H1 (cell line): Measurements from ENCODE around the gene ABCG8. TPM values are rescaled to one million over a fixed set of nuclear protein-coding genes. Genes with fewer than 3 reads are reported as not detected.

Source experiments
- CTCF ChIA-PET: fragments of 300-600 bp; sonication (Branson Sonifier 250); formaldehyde crosslinking; loops from one replicate; lab custom pipeline; 2021; ENCODE audit not compliant: partially characterized antibody; lab: Charles Lee
- POLR2A ChIA-PET: fragments of 300-600 bp; sonication (Branson Sonifier 250); formaldehyde crosslinking; loops from one replicate; lab custom pipeline; 2021; ENCODE audit warnings: inconsistent platforms; ENCODE audit not compliant: partially characterized antibody; lab: Charles Lee
- DNase-seq, 2 experiments: peaks; one replicate each; pipeline versions ENCODE4 v3.0.0 to v3.0.0-alpha.2; 2010 to 2022; ENCODE audit warnings: low spot score in 2 of 2, low read depth in 1 of 2, mixed read lengths in 1 of 2
- FAIRE-seq: peaks from 2 replicates; lab custom pipeline; 2011; peaks lifted over from hg19 to GRCh38; lab: Jason Lieb, UNC
- H2AFZ ChIP-seq: 2 replicates; pipeline ENCODE4 v1.8.1; 2012; ENCODE audit warnings: low read length, inconsistent platforms
- H2AK5ac ChIP-seq: 2 replicates; pipeline ENCODE4 v1.6.1; 2013; ENCODE audit warnings: low read depth, low read length
- H2BK120ac ChIP-seq: replicated peaks from 2 replicates; pipeline ENCODE3; 2013; ENCODE audit warnings: low read depth, low read length, inconsistent platforms
- H2BK12ac ChIP-seq: 2 replicates; pipeline ENCODE4 v1.6.1; 2013; ENCODE audit warnings: low read depth, low read length
- H2BK15ac ChIP-seq: 2 replicates; pipeline ENCODE4 v1.6.1; 2013; ENCODE audit warnings: low read length
- H2BK20ac ChIP-seq: 2 replicates; pipeline ENCODE4 v1.6.1; 2013; ENCODE audit warnings: low read length
- H2BK5ac ChIP-seq: 2 replicates; pipeline ENCODE4 v1.6.1; 2013; ENCODE audit warnings: low read depth, low read length
- H3K14ac ChIP-seq: 2 replicates; pipeline ENCODE4 v1.6.1; 2013; ENCODE audit warnings: inconsistent platforms; ENCODE audit not compliant: insufficient read length
- H3K18ac ChIP-seq: 2 replicates; pipeline ENCODE4 v1.6.1; 2013; ENCODE audit warnings: low read length; ENCODE audit errors: extremely low read depth
- H3K23ac ChIP-seq: 2 replicates; pipeline ENCODE4 v1.6.1; 2013; ENCODE audit warnings: inconsistent platforms; ENCODE audit not compliant: insufficient read length
- H3K23me2 ChIP-seq: 2 replicates; pipeline ENCODE4 v1.6.1; 2013; ENCODE audit warnings: low read depth, low read length
- H3K27ac ChIP-seq: 2 replicates; pipeline ENCODE4 v1.6.1; 2011; ENCODE audit warnings: low read depth, low read length, inconsistent platforms
- H3K27me3 ChIP-seq, 4 experiments: replicated peaks in 1 of 4; 1 replicate in 1 of 4; 2 replicates in 3 of 4; pipeline versions ENCODE4 v1.6.1 to v1.8.1; 2011 to 2013; ENCODE audit warnings: low read length in 3 of 4, mild to moderate bottlenecking in 3 of 4, inconsistent platforms in 2 of 4, mixed read lengths in 2 of 4, moderate library complexity in 1 of 4; ENCODE audit not compliant: control insufficient read depth in 3 of 4, insufficient read depth in 3 of 4; ENCODE audit errors: extremely low read depth in 1 of 4
- H3K36me3 ChIP-seq, 4 experiments: 2 replicates each; pipeline versions ENCODE4 v1.6.1 to v1.8.1; 2011 to 2013; ENCODE audit warnings: mild to moderate bottlenecking in 4 of 4, low read length in 3 of 4, moderate library complexity in 2 of 4, control low read depth in 1 of 4, inconsistent platforms in 1 of 4; ENCODE audit not compliant: insufficient read depth in 4 of 4, control insufficient read depth in 2 of 4
- H3K4ac ChIP-seq: replicated peaks from 2 replicates; pipeline ENCODE3; 2013; ENCODE audit warnings: low read length, low read depth, mixed read lengths, inconsistent platforms; ENCODE audit not compliant: insufficient read length
- H3K4me1 ChIP-seq, 4 experiments: replicated peaks in 1 of 4; 1 replicate in 1 of 4; 2 replicates in 3 of 4; pipeline versions ENCODE4 v1.6.1 to v1.8.1; 2011 to 2013; ENCODE audit warnings: low read length in 3 of 4, inconsistent platforms in 2 of 4, mixed read lengths in 1 of 4; ENCODE audit not compliant: insufficient read depth in 4 of 4, control insufficient read depth in 3 of 4
- H3K4me2 ChIP-seq, 2 experiments: 2 replicates each; pipeline versions ENCODE4 v1.6.1 to v1.8.1; 2011 to 2013; ENCODE audit warnings: low read depth in 2 of 2, low read length in 2 of 2, control low read depth in 1 of 2, inconsistent platforms in 1 of 2, mild to moderate bottlenecking in 1 of 2; ENCODE audit not compliant: insufficient read depth in 1 of 2
- H3K4me3 ChIP-seq, 4 experiments: fragments of 200-600, 300-600 bp in 1 of 4; sonication (generic), shearing (Covaris generic), sonication (Bioruptor Twin) in 1 of 4; 2 replicates each; pipeline versions ENCODE4 v1.5.1 to v1.8.1; 2011 to 2016; ENCODE audit warnings: low read length in 4 of 4, low read depth in 3 of 4, control low read depth in 2 of 4, inconsistent platforms in 2 of 4, mild to moderate bottlenecking in 2 of 4, mixed read lengths in 1 of 4, moderate library complexity in 1 of 4; ENCODE audit not compliant: insufficient read depth in 2 of 4; ENCODE audit errors: extremely low read depth in 1 of 4
- H3K56ac ChIP-seq: replicated peaks from 2 replicates; pipeline ENCODE3; 2013; ENCODE audit warnings: low read depth, mild to moderate bottlenecking, mixed read lengths, low read length, inconsistent platforms; ENCODE audit not compliant: insufficient read length
- H3K79me1 ChIP-seq: 2 replicates; pipeline ENCODE4 v1.6.1; 2013; ENCODE audit warnings: low read depth, low read length, control low read depth
- H3K79me2 ChIP-seq, 2 experiments: 2 replicates each; pipeline versions ENCODE4 v1.6.1 to v1.8.1; 2012 to 2013; ENCODE audit warnings: low read length in 2 of 2, mild to moderate bottlenecking in 2 of 2, inconsistent platforms in 1 of 2; ENCODE audit not compliant: insufficient read depth in 2 of 2, control insufficient read depth in 1 of 2
- H3K9ac ChIP-seq, 4 experiments: replicated peaks in 1 of 4; 1 replicate in 1 of 4; 2 replicates in 3 of 4; pipeline versions ENCODE4 v1.6.1 to v1.8.1; 2011 to 2013; ENCODE audit warnings: low read depth in 3 of 4, low read length in 3 of 4, control low read depth in 2 of 4, mild to moderate bottlenecking in 2 of 4, moderate library complexity in 2 of 4, inconsistent platforms in 1 of 4; ENCODE audit errors: extremely low read depth in 1 of 4
- H3K9me3 ChIP-seq, 2 experiments: 2 replicates each; pipeline versions ENCODE4 v1.6.1 to v1.8.1; 2012 to 2013; ENCODE audit warnings: mild to moderate bottlenecking in 2 of 2, moderate library complexity in 2 of 2, control low read depth in 1 of 2, inconsistent platforms in 1 of 2, low read depth in 1 of 2, low read length in 1 of 2, mixed read lengths in 1 of 2; ENCODE audit not compliant: insufficient read depth in 2 of 2
- H4K20me1 ChIP-seq, 2 experiments: replicated peaks in 1 of 2; 2 replicates each; pipeline versions ENCODE3 to v1.8.1; 2011 to 2013; ENCODE audit warnings: inconsistent platforms in 2 of 2, low read length in 2 of 2, mild to moderate bottlenecking in 1 of 2; ENCODE audit not compliant: insufficient read depth in 2 of 2, control insufficient read depth in 1 of 2
- H4K5ac ChIP-seq: 2 replicates; pipeline ENCODE4 v1.6.1; 2013; ENCODE audit warnings: low read length, low read depth, mixed read lengths, inconsistent platforms; ENCODE audit not compliant: insufficient read length
- H4K8ac ChIP-seq: 2 replicates; pipeline ENCODE4 v1.8.0; 2013; ENCODE audit warnings: mild to moderate bottlenecking, moderate library complexity, low read length, inconsistent platforms; ENCODE audit not compliant: insufficient read depth; ENCODE audit errors: extremely low read depth
- H4K91ac ChIP-seq: replicated peaks from 2 replicates; pipeline ENCODE3; 2013; ENCODE audit warnings: low read length, mixed read lengths, inconsistent platforms; ENCODE audit not compliant: insufficient read length
- BCL11A ChIP-seq, 2 experiments: IDR thresholded peaks; one replicate each; pipeline ENCODE4 v1.6.1; 2011; ENCODE audit warnings: low read depth in 2 of 2, low read length in 2 of 2, mild to moderate bottlenecking in 2 of 2
- RAD21 ChIP-seq, 2 experiments: IDR thresholded peaks in 1 of 2; conservative IDR thresholded peaks in 1 of 2; 2 replicates each; pipeline ENCODE4 v1.6.1; 2011; ENCODE audit warnings: low read depth in 2 of 2, low read length in 2 of 2, improper control_type of control experiment in 1 of 2, inconsistent platforms in 1 of 2, mild to moderate bottlenecking in 1 of 2, moderate library complexity in 1 of 2
- WGBS, 2 experiments: shearing (Covaris generic) in 1 of 2; methylation state at CpG; one replicate each; pipeline versions ENCODE4 v1.1.6 to v1.1.7; 2013 to 2015; ENCODE audit warnings: low lambda C conversion rate in 2 of 2, mixed read lengths in 2 of 2, inconsistent platforms in 1 of 2, low coverage in 1 of 2, missing lambda C conversion rate in 1 of 2; ENCODE audit not compliant: insufficient replicate concordance in 2 of 2, insufficient coverage in 1 of 2, insufficient read length in 1 of 2; ENCODE audit errors: extremely low coverage in 1 of 2, missing lambda C conversion rate in 1 of 2; 5-methylcytosine and 5-hydroxymethylcytosine counted together
- polyA plus RNA-seq, 7 experiments: library from polyadenylated mRNA; depleted of rRNA in 3 of 7; stranded (reverse) in 5 of 7; unstranded in 2 of 7; fragments of >200 nt in 5 of 7; fragments of 200-250 nt in 2 of 7; gene quantifications; 1 replicate in 5 of 7; 2 replicates in 1 of 7; 4 replicates in 1 of 7; pipeline versions ENCODE4 v1.2.1 to v1.2.3, GENCODE V29; 2011 to 2013; ENCODE audit warnings: missing spikeins in 2 of 7, mixed read lengths in 2 of 7
- total RNA-seq: library from RNA; stranded (reverse); fragmentation: NEBNext Ultra II Directional; extraction: Animal tissue kit (Norgen Biotek cat#: 25700); gene quantifications from 2 replicates; pipeline ENCODE4 v1.2.1, GENCODE V29; 2021

Gene ABCG8
- total and polyA plus RNA-seq, 2 of the 8 experiments (the other 6 are each of a cell fraction or from before 2014, with no cell fraction given) = not detected

DNA sequence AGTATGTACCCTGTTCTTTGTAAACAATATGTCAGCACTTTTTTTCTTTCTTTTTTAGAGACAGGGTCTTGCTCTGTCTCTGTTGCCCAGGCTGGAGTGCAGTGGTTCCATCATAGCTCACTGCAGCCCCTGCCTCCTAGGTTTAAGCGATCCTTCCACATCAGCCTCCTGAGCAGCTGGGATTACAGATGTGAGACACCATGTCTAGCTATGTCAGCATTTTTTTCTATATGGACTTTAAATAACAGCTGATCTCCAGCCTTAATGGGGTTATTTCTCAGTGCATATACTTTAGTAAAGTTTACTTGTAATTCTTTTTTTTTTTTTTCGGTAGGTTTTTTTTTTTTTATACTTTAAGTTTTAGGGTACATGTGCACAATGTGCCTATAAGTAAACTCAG is 26.8 kb upstream of the ABCG8 start:
- Histone ChIP-seq H3K14ac (no peak overlapping the region), H3K4me1 (no peaks in the 10 kb centered on the region), H4K91ac (no peak overlapping the region), H2AFZ (no peak overlapping the region), H3K9me3 (no peaks in the 10 kb centered on the region), H2BK20ac (no peak overlapping the region), H3K23ac (no peak overlapping the region), H3K36me3 (no peaks in the 10 kb centered on the region), H2BK12ac (no peak overlapping the region), H2AK5ac (no peak overlapping the region), H3K4me2 (no peak overlapping the region), H3K56ac (no peak overlapping the region), H2BK5ac (no peak overlapping the region), H3K79me2 (no peaks in the 10 kb centered on the region), H2BK15ac (no peak overlapping the region), H3K4me3 (no peak overlapping the region), H3K23me2 (no peaks in the 10 kb centered on the region), H3K9ac (no peak overlapping the region), H3K27ac (no peak overlapping the region), H3K79me1 (no peaks in the 10 kb centered on the region), H4K8ac (no peak overlapping the region), H4K20me1 (no peaks in the 10 kb centered on the region), H3K4ac (no peak overlapping the region), H3K27me3 (no peaks in the 10 kb centered on the region), H3K18ac (no peak overlapping the region), H2BK120ac (no peak overlapping the region), H4K5ac (no peak overlapping the region)
- CTCF ChIA-PET = interaction anchor here (0.5 to 2.6 kb wide), 3 partner anchors 13 to 1547 kb away, joined by 3 to 13 read pairs (median 3); no protein-coding TSS in a partner anchor
- DNase-seq (no peak), FAIRE-seq (no peak)
- WGBS, 2 experiments = 54% methylated on average over 2 of the region's 2 CpGs; no CpG with 5 or more reads in 1 of the 2 experiments
- POLR2A ChIA-PET = interaction anchor here (0.6 kb wide), 1 partner anchor 18 kb away, joined by 3 read pairs; no protein-coding TSS in a partner anchor
- no peak for TF ChIP-seq RAD21 (IDR thresholded peaks at IDR 0.05 in 1 of 2, conservative IDR thresholded peaks at IDR 0.05 in 1 of 2; ENCODE audit: low read depth in 2 of 2, low read length in 2 of 2)
- no peak for TF ChIP-seq BCL11A (IDR thresholded peaks at IDR 0.05; ENCODE audit: low read depth in 2 of 2, low read length in 2 of 2)
